Hepatocyte (in vitro differentiated cells): ENCODE data around the gene MAPK14. TPM values are rescaled to one million over a fixed set of nuclear protein-coding genes. Genes with fewer than 3 reads are reported as not detected.

Experiments used
- DNase-seq: peaks from one replicate; pipeline ENCODE4 v3.0.0-alpha.2; 2016; ENCODE audit warnings: low spot score
- H2AFZ ChIP-seq: fragments of 200-600 bp; sonication (generic); 2 replicates; pipeline ENCODE4 v1.6.0; 2016; ENCODE audit warnings: antibody characterized with exemption, mild to moderate bottlenecking
- H3K27ac ChIP-seq: fragments of 200-600 bp; sonication (generic); 2 replicates; pipeline ENCODE4 v1.5.1; 2016; ENCODE audit warnings: mild to moderate bottlenecking
- H3K27me3 ChIP-seq: fragments of 200-600 bp; sonication (generic); 2 replicates; pipeline ENCODE4 v1.6.1; 2016
- H3K36me3 ChIP-seq: fragments of 200-600 bp; sonication (generic); replicated peaks from 2 replicates; pipeline ENCODE4 v1.5.1; 2016; ENCODE audit warnings: low read depth; ENCODE audit not compliant: insufficient read depth
- H3K4me1 ChIP-seq: fragments of 200-600 bp; sonication (generic); 2 replicates; pipeline ENCODE4 v1.5.1; 2016; ENCODE audit warnings: mild to moderate bottlenecking, moderate library complexity; ENCODE audit not compliant: insufficient read depth
- H3K4me2 ChIP-seq: fragments of 200-600 bp; sonication (generic); 2 replicates; pipeline ENCODE4 v1.6.0; 2016
- H3K4me3 ChIP-seq: fragments of 200-600 bp; sonication (generic); 2 replicates; pipeline ENCODE4 v1.5.1; 2016; ENCODE audit warnings: mild to moderate bottlenecking
- H3K79me2 ChIP-seq: fragments of 200-600 bp; sonication (generic); 2 replicates; pipeline ENCODE4 v1.6.0; 2017; ENCODE audit warnings: mild to moderate bottlenecking
- H3K9me2 ChIP-seq: fragments of 200-600 bp; sonication (generic); replicated peaks from 2 replicates; pipeline ENCODE4 v1.6.0; 2017; ENCODE audit warnings: mild to moderate bottlenecking; ENCODE audit not compliant: insufficient read depth
- H3K9me3 ChIP-seq: fragments of 200-600 bp; sonication (generic); 2 replicates; pipeline ENCODE4 v1.5.1; 2016; ENCODE audit warnings: low read depth, mild to moderate bottlenecking
- H4K20me1 ChIP-seq: fragments of 200-600 bp; sonication (generic); 2 replicates; pipeline ENCODE4 v1.6.0; 2016; ENCODE audit warnings: mild to moderate bottlenecking; ENCODE audit not compliant: insufficient read depth, poor library complexity, severe bottlenecking
- EZH2 ChIP-seq: fragments of 200-600 bp; sonication (generic); IDR thresholded peaks from 2 replicates; pipeline ENCODE4 v1.6.1; 2016; ENCODE audit warnings: antibody characterized with exemption, mild to moderate bottlenecking, borderline replicate concordance
- EZH2phosphoT487 ChIP-seq: fragments of 200-600 bp; sonication (generic); IDR thresholded peaks from one replicate; pipeline ENCODE4 v1.6.1; 2018; ENCODE audit warnings: antibody characterized with exemption, mild to moderate bottlenecking, low read depth, moderate library complexity; ENCODE audit not compliant: unreplicated experiment, severe bottlenecking
- WGBS: methylation state at CpG from one replicate; pipeline ENCODE4 v1.1.6; 2016; ENCODE audit warnings: low lambda C conversion rate; ENCODE audit errors: missing lambda C conversion rate; 5-methylcytosine and 5-hydroxymethylcytosine counted together
- polyA plus RNA-seq: library from polyadenylated mRNA; unstranded; fragments of >200 nt; fragmentation: Nextera tagmentation; extraction: Ambion mirVana; gene quantifications from 2 replicates; pipeline ENCODE4 v1.2.1, GENCODE V29; 2016
- total RNA-seq: library from RNA; depleted of rRNA; stranded (reverse); fragments of >200 nt; gene quantifications from 2 replicates; pipeline ENCODE4 v1.2.3, GENCODE V29; 2014
- TF ChIP-seq, protein P1 (sequence below): fragments of 200-600 bp; sonication (generic); IDR thresholded peaks from 2 replicates; pipeline ENCODE4 v1.5.1; 2016; ENCODE audit warnings: antibody characterized with exemption, mild to moderate bottlenecking; ENCODE audit not compliant: poor library complexity

Gene MAPK14
- total and polyA plus RNA-seq, 2 experiments from 2014 or later: 46.8 to 86.5 TPM

GRCh38 chr6:36019167-36019566, 8.4 kb upstream of the MAPK14 start:
- H2AFZ ChIP-seq: no peak overlapping the region
- 96% methylated on average over 11 of the region's 11 CpGs for WGBS
- H3K79me2 ChIP-seq: no peaks in the 10 kb centered on the region
- no peak overlapping the region for H3K4me2 ChIP-seq
- H3K4me3 ChIP-seq: no peak overlapping the region
- no peaks in the 10 kb centered on the region for H3K36me3 ChIP-seq
- no peaks in the 10 kb centered on the region for H4K20me1 ChIP-seq
- H3K9me2 ChIP-seq: no peaks in the 10 kb centered on the region
- DNase-seq: no peak
- H3K27me3 ChIP-seq: no peaks in the 10 kb centered on the region
- H3K27ac ChIP-seq: no peak overlapping the region
- no peaks in the 10 kb centered on the region for H3K4me1 ChIP-seq
- TF ChIP-seq EZH2 (no peak), EZH2phosphoT487 (no peak)
- TF ChIP-seq, protein P1, sequence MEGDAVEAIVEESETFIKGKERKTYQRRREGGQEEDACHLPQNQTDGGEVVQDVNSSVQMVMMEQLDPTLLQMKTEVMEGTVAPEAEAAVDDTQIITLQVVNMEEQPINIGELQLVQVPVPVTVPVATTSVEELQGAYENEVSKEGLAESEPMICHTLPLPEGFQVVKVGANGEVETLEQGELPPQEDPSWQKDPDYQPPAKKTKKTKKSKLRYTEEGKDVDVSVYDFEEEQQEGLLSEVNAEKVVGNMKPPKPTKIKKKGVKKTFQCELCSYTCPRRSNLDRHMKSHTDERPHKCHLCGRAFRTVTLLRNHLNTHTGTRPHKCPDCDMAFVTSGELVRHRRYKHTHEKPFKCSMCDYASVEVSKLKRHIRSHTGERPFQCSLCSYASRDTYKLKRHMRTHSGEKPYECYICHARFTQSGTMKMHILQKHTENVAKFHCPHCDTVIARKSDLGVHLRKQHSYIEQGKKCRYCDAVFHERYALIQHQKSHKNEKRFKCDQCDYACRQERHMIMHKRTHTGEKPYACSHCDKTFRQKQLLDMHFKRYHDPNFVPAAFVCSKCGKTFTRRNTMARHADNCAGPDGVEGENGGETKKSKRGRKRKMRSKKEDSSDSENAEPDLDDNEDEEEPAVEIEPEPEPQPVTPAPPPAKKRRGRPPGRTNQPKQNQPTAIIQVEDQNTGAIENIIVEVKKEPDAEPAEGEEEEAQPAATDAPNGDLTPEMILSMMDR: no peak
- no peaks in the 10 kb centered on the region for H3K9me3 ChIP-seq

GRCh38 chr6:36020154-36020553, 7.5 kb upstream of the MAPK14 start:
- no peak for DNase-seq
- 0% methylated on average over 1 of the region's 1 CpG for WGBS
- no peak overlapping the region for H3K27ac ChIP-seq

DNA sequence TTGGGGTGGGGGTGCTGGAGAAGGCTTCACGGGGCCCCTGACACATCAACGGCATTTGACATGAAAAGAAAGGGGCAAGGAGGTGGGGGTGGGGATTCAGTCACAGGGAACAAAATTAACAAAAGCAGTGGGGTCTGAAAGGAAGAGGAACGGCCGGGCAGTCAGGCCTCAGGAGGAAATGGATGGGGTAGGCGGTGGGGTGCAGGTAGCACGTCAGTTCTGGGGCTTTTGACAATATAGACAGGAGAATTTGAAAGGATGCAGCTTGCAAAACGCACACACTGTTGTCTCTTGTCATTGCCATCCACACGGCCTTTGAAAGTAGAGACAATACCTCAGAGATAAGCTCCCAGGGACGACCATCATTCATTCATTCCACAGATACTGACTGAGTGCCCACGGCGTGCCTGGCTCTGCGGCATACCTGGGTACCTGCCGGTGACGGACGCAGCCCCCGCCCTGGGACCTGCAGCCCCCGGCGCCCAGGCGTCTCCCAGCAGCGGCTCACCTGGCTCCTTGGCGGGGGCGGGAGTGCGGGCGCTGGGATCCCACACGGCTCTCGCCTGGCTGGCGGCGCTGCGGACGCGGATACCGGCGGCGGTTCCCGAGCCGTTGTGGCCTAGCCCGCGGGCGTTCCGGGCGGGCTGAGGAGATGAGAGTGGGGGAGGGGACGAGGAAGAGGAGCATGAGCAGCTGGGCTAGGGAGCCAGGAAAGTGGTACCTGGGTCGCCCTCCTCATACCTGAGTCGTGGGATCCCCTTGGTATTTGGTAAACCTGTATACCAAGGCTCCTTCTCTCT, 3.4 kb upstream of the MAPK14 start, which contains the start of gene SLC26A8:
Gene SLC26A8, minus strand, starts transcription at position 646 of the 800 bp plus-strand sequence. CDS start 4,934 bp downstream, outside the sequence.
- Histone ChIP-seq H3K36me3 (no peaks in the 10 kb centered on the region), H4K20me1 (no peaks in the 10 kb centered on the region), H3K9me2 (no peaks in the 10 kb centered on the region), H3K79me2 (peaks cover 12% of the 10 kb centered on the region), H3K4me3 (no peak within 1 kb of the TSS), H2AFZ (peak within 1 kb of the TSS; percentile 62), H3K4me1 (no peaks in the 10 kb centered on the region), H3K4me2 (peak within 1 kb of the TSS; percentile 85), H3K27ac (no peak within 1 kb of the TSS), H3K27me3 (no peaks in the 10 kb centered on the region), H3K9me3 (no peaks in the 10 kb centered on the region)
- peak; percentile 41 for DNase-seq
- TF ChIP-seq EZH2: no peak
- TF ChIP-seq, protein P1: no peak
- no peak for TF ChIP-seq EZH2phosphoT487
- 21% methylated on average over 34 of the region's 44 CpGs for WGBS

More at GRCh38 chr6:36020154-36020553, 7.5 kb upstream of the MAPK14 start:
- H3K4me1 ChIP-seq: no peaks in the 10 kb centered on the region
- no peaks in the 10 kb centered on the region for H4K20me1 ChIP-seq
- H3K36me3 ChIP-seq: no peaks in the 10 kb centered on the region
- H2AFZ ChIP-seq: no peak overlapping the region
- H3K27me3 ChIP-seq: no peaks in the 10 kb centered on the region
- H3K4me3 ChIP-seq: no peak overlapping the region
- no peak overlapping the region for H3K4me2 ChIP-seq
- H3K9me2 ChIP-seq: no peaks in the 10 kb centered on the region
- no peak for TF ChIP-seq EZH2phosphoT487
- TF ChIP-seq EZH2: no peak
- TF ChIP-seq, protein P1: no peak
- H3K79me2 ChIP-seq: no peaks in the 10 kb centered on the region
- H3K9me3 ChIP-seq: no peaks in the 10 kb centered on the region
